ENCODE measurements around the gene TIMM22.

DNA sequence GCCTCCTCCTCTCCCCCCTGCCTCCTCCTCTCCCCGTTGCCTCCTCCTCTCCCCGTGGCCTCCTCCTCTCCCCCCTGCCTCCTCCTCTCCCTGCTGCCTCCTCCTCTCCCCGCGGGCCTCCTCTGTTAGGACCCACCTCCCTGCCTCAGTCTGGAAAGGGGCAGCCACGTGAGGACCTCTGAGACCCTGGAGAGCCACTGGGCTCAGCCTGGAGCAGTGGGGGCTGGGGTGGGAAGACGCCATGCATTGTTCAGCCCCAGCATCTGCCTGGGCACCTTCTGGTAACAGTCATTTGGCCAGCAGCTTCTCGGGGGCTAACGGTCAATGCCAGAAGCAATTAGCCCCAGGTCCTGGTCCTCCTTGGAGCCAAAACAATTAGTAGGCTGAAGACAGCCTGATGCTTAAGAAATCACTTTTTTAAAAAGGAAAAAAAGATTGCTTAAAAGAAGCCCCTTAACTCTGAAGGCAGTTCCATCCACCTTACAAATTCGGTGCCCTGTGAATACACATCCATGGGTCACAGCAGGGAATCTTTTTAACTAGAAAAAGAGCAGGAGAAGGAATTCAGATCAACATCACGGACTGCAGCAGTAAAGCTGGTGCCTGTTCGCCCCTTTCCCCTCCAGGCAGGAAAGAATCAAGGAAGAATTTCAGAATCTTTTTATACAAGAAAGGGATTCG, 47.2 kb upstream of the TIMM22 start:
- TF ChIP-seq ARNTL (CRISPR knock-in tag; IDR thresholded peaks at IDR 0.05; ENCODE audit: borderline replicate concordance, low read depth) = no peak
- no peak for TF ChIP-seq OSR1 (CRISPR knock-in tag; IDR thresholded peaks at IDR 0.05)
- TF ChIP-seq ZC3H10 (CRISPR knock-in tag; IDR thresholded peaks at IDR 0.05) = no peak
- TF ChIP-seq, protein P1, sequence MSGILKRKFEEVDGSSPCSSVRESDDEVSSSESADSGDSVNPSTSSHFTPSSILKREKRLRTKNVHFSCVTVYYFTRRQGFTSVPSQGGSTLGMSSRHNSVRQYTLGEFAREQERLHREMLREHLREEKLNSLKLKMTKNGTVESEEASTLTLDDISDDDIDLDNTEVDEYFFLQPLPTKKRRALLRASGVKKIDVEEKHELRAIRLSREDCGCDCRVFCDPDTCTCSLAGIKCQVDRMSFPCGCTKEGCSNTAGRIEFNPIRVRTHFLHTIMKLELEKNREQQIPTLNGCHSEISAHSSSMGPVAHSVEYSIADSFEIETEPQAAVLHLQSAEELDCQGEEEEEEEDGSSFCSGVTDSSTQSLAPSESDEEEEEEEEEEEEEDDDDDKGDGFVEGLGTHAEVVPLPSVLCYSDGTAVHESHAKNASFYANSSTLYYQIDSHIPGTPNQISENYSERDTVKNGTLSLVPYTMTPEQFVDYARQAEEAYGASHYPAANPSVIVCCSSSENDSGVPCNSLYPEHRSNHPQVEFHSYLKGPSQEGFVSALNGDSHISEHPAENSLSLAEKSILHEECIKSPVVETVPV (CRISPR knock-in tag; IDR thresholded peaks at IDR 0.05) = no peak
- no peak for TF ChIP-seq TCF4 (CRISPR knock-in tag; IDR thresholded peaks at IDR 0.05; ENCODE audit: borderline replicate concordance)
- TF ChIP-seq, protein P2, sequence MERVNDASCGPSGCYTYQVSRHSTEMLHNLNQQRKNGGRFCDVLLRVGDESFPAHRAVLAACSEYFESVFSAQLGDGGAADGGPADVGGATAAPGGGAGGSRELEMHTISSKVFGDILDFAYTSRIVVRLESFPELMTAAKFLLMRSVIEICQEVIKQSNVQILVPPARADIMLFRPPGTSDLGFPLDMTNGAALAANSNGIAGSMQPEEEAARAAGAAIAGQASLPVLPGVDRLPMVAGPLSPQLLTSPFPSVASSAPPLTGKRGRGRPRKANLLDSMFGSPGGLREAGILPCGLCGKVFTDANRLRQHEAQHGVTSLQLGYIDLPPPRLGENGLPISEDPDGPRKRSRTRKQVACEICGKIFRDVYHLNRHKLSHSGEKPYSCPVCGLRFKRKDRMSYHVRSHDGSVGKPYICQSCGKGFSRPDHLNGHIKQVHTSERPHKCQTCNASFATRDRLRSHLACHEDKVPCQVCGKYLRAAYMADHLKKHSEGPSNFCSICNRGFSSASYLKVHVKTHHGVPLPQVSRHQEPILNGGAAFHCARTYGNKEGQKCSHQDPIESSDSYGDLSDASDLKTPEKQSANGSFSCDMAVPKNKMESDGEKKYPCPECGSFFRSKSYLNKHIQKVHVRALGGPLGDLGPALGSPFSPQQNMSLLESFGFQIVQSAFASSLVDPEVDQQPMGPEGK (CRISPR knock-in tag; IDR thresholded peaks at IDR 0.05; ENCODE audit: borderline replicate concordance) = no peak
